ENCODE data around the gene ASPA. TPM values are rescaled to one million over a fixed set of nuclear protein-coding genes. Genes with fewer than 3 reads are reported as not detected.
"Not testable (repeated sequence)": the region's sequence is repeated elsewhere in the genome, so short reads cannot be mapped to it uniquely, and the experiment has no call there.

The ASPA gene
- total RNA-seq, 4 donors from 2014 or later: 1.7 to 2.9 (median 2.5) TPM

GRCh38 chr17:3447625-3448024 is 28.2 kb upstream of the ASPA start:
- Histone ChIP-seq H3K4me1 (no peaks in the 10 kb centered on the region), H3K9me3 (no peaks in the 10 kb centered on the region), H3K4me3 (no peak overlapping the region), H3K27me3 (peaks cover 0 to 4% (median 0%) of the 10 kb centered on the region in 4 donors), H3K36me3 (no peaks in the 10 kb centered on the region), H3K27ac (replicated peaks in 1 of 4) (no peak overlapping the region)
- WGBS: 31% methylated on average over 2 of the region's 2 CpGs
- DNase-seq (ENCODE audit: extremely low spot score): no peak
- intact Hi-C loops (cut with DNase I): no loop called here
- TF ChIP-seq CTCF (IDR thresholded peaks at IDR 0.05) (no peak), POLR2A (IDR thresholded peaks at IDR 0.05; ENCODE audit: low read depth) (no peak), EP300 (IDR thresholded peaks at IDR 0.05) (no peak), POLR2AphosphoS5 (IDR thresholded peaks at IDR 0.05) (no peak)

GRCh38 chr17:3448059-3448665 is 27.6 kb upstream of the ASPA start:
- TF ChIP-seq POLR2AphosphoS5 (IDR thresholded peaks at IDR 0.05): no peak
- TF ChIP-seq POLR2A (IDR thresholded peaks at IDR 0.05; ENCODE audit: low read depth): no peak
- TF ChIP-seq EP300 (IDR thresholded peaks at IDR 0.05): no peak
- TF ChIP-seq CTCF (IDR thresholded peaks at IDR 0.05): no peak
- no peak overlapping the region for H3K4me3 ChIP-seq
- intact Hi-C loops (cut with DNase I): no loop called here
- no peaks in the 10 kb centered on the region for H3K9me3 ChIP-seq
- no peak overlapping the region for H3K27ac ChIP-seq (replicated peaks in 1 of 4)
- no peaks in the 10 kb centered on the region for H3K4me1 ChIP-seq
- 55% methylated on average over 2 of the region's 2 CpGs for WGBS
- H3K27me3 ChIP-seq: peaks cover 0 to 4% (median 0%) of the 10 kb centered on the region in 4 donors
- H3K36me3 ChIP-seq: no peaks in the 10 kb centered on the region
- no peak for DNase-seq (ENCODE audit: extremely low spot score)

GRCh38 chr17:3466355-3466754 is 9.4 kb upstream of the ASPA start:
- H3K4me3 ChIP-seq; H3K27ac ChIP-seq (replicated peaks in 1 of 4); H3K9me3 ChIP-seq; DNase-seq (ENCODE audit: extremely low spot score); H3K36me3 ChIP-seq; H3K4me1 ChIP-seq; intact Hi-C loops (cut with DNase I); H3K27me3 ChIP-seq: not testable (repeated sequence)
- 71% methylated on average over 1 of the region's 1 CpG for WGBS

GRCh38 chr17:3469529-3469928 is 6.3 kb upstream of the ASPA start:
- H3K36me3 ChIP-seq: no peaks in the 10 kb centered on the region
- no peak for DNase-seq (ENCODE audit: extremely low spot score)
- no peaks in the 10 kb centered on the region for H3K9me3 ChIP-seq
- no peaks in the 10 kb centered on the region for H3K4me1 ChIP-seq
- no peak overlapping the region for H3K27ac ChIP-seq (replicated peaks in 1 of 4)
- no peak overlapping the region for H3K4me3 ChIP-seq
- 64% methylated on average over 5 of the region's 5 CpGs for WGBS
- intact Hi-C loops (cut with DNase I): no loop called here
- TF ChIP-seq CTCF (IDR thresholded peaks at IDR 0.05) (no peak), POLR2AphosphoS5 (IDR thresholded peaks at IDR 0.05) (no peak), EP300 (IDR thresholded peaks at IDR 0.05) (no peak), POLR2A (IDR thresholded peaks at IDR 0.05; ENCODE audit: low read depth) (no peak)
- H3K27me3 ChIP-seq: peaks cover 0 to 4% (median 0%) of the 10 kb centered on the region in 4 donors

GRCh38 chr17:3471599-3471998 is 4.2 kb upstream of the ASPA start, which contains the start of gene SPATA22:
TSS of gene SPATA22 (minus strand) at chr17:3471819. CDS start at chr17:3469325, 2,494 bp downstream.
- Histone ChIP-seq H3K27ac (replicated peaks in 1 of 4) (no peak within 1 kb of the TSS), H3K9me3 (no peaks in the 10 kb centered on the region), H3K4me1 (no peaks in the 10 kb centered on the region), H3K36me3 (no peaks in the 10 kb centered on the region), H3K27me3 (peaks cover 0 to 3% (median 0%) of the 10 kb centered on the region in 4 donors), H3K4me3 (no peak within 1 kb of the TSS)
- intact Hi-C loops (cut with DNase I): no loop called here
- no peak for TF ChIP-seq POLR2A (IDR thresholded peaks at IDR 0.05; ENCODE audit: low read depth)
- TF ChIP-seq EP300 (IDR thresholded peaks at IDR 0.05): no peak
- TF ChIP-seq CTCF (IDR thresholded peaks at IDR 0.05): no peak
- TF ChIP-seq POLR2AphosphoS5 (IDR thresholded peaks at IDR 0.05): no peak
- no peak for DNase-seq (ENCODE audit: extremely low spot score)
- WGBS: 97% methylated on average over 38 of the region's 38 CpGs
